HEK293 (cell line): Measurements from ENCODE around the gene CCDC38.
"Not testable (repeated sequence)": the region's sequence is repeated elsewhere in the genome, so short reads cannot be mapped to it uniquely, and the experiment has no call there.

Source experiments
- CTCF ChIA-PET: fragments of 350-600 bp; formaldehyde crosslinking; extraction: SDS; loops from one replicate; lab custom pipeline; 2021; ENCODE audit warnings: antibody characterized with exemption; lab: Yijun Ruan, JAX
- POLR2A ChIA-PET: fragments of 300-600 bp; formaldehyde crosslinking; extraction: SDS; loops from one replicate; lab custom pipeline; 2020; ENCODE audit warnings: antibody characterized with exemption, inconsistent platforms; lab: Yijun Ruan, JAX
- H3K27ac ChIP-seq: fragments of 200-500 bp; sonication (Bioruptor generic); 2 replicates; pipeline ENCODE4 v1.5.1; 2014; ENCODE audit warnings: low read depth, low read length, control low read depth, inconsistent platforms; ENCODE audit errors: extremely low read depth
- H3K36me3 ChIP-seq, 2 experiments: fragments of 200-500 bp in 1 of 2; sonication (Bioruptor generic) in 1 of 2; 1 replicate in 1 of 2; 2 replicates in 1 of 2; pipeline ENCODE4 v1.5.1; 2014 to 2017; ENCODE audit warnings: inconsistent platforms in 2 of 2, low read length in 2 of 2; ENCODE audit not compliant: control insufficient read depth in 2 of 2, insufficient read depth in 1 of 2
- H3K4me1 ChIP-seq: fragments of 200-500 bp; sonication (Bioruptor generic); 2 replicates; pipeline ENCODE4 v1.5.1; 2014; ENCODE audit warnings: mild to moderate bottlenecking, low read length, inconsistent platforms; ENCODE audit not compliant: control insufficient read depth, insufficient read depth
- H3K4me3 ChIP-seq: 2 replicates; pipeline ENCODE4 v1.5.1; 2011; ENCODE audit warnings: low read depth, mild to moderate bottlenecking, control low read depth, low read length, moderate library complexity
- H3K9me3 ChIP-seq: fragments of 200-500 bp; sonication (Bioruptor generic); 2 replicates; pipeline ENCODE4 v1.5.1; 2014; ENCODE audit warnings: low read depth, low read length, inconsistent platforms; ENCODE audit not compliant: control insufficient read depth, insufficient read depth
- BCL11A ChIP-seq: fragments of 450-650 bp; formaldehyde crosslinking; IDR thresholded peaks from 2 replicates; pipeline ENCODE4 v1.5.1; 2016; ENCODE audit warnings: low read depth, missing biosample characterization, missing genetic modification characterization
- FEZF1 ChIP-seq: fragments of 450-650 bp; formaldehyde crosslinking; IDR thresholded peaks from 2 replicates; pipeline ENCODE4 v1.5.1; 2016; ENCODE audit warnings: missing biosample characterization, missing genetic modification characterization
- GLI2 ChIP-seq: fragments of 450-650 bp; formaldehyde crosslinking; IDR thresholded peaks from 2 replicates; pipeline ENCODE4; 2017; ENCODE audit warnings: missing biosample characterization, missing genetic modification characterization, low read depth, borderline replicate concordance
- GLIS1 ChIP-seq: fragments of 450-650 bp; formaldehyde crosslinking; IDR thresholded peaks from 2 replicates; pipeline ENCODE4 v1.5.1; 2016; ENCODE audit warnings: missing biosample characterization, missing genetic modification characterization
- MYNN ChIP-seq: fragments of 450-650 bp; formaldehyde crosslinking; IDR thresholded peaks from 2 replicates; pipeline ENCODE4 v1.5.1; 2016; ENCODE audit warnings: missing biosample characterization, missing genetic modification characterization, borderline replicate concordance
- RBAK ChIP-seq: fragments of 450-650 bp; formaldehyde crosslinking; IDR thresholded peaks from 2 replicates; pipeline ENCODE4 v1.5.1; 2016; ENCODE audit warnings: missing biosample characterization, missing genetic modification characterization
- ZBTB10 ChIP-seq: fragments of 450-650 bp; formaldehyde crosslinking; IDR thresholded peaks from 2 replicates; pipeline ENCODE4 v1.5.1; 2016; ENCODE audit warnings: missing biosample characterization, missing genetic modification characterization
- ZFP37 ChIP-seq: fragments of 450-650 bp; formaldehyde crosslinking; IDR thresholded peaks from 2 replicates; pipeline ENCODE4 v1.5.1; 2016; ENCODE audit warnings: missing biosample characterization, missing genetic modification characterization
- ZNF174 ChIP-seq: fragments of 450-650 bp; formaldehyde crosslinking; IDR thresholded peaks from 2 replicates; pipeline ENCODE4 v1.5.0; 2017; ENCODE audit warnings: missing biosample characterization, mild to moderate bottlenecking, missing genetic modification characterization
- ZNF350 ChIP-seq: fragments of 450-650 bp; formaldehyde crosslinking; IDR thresholded peaks from 2 replicates; pipeline ENCODE4 v1.5.0; 2017; ENCODE audit warnings: missing biosample characterization, mild to moderate bottlenecking, missing genetic modification characterization
- ZNF362 ChIP-seq: fragments of 450-650 bp; formaldehyde crosslinking; IDR thresholded peaks from 2 replicates; pipeline ENCODE4 v1.5.1; 2016; ENCODE audit warnings: missing biosample characterization, missing genetic modification characterization
- ZNF416 ChIP-seq: fragments of 450-650 bp; formaldehyde crosslinking; IDR thresholded peaks from 2 replicates; pipeline ENCODE4 v1.5.1; 2016; ENCODE audit warnings: missing biosample characterization, missing genetic modification characterization
- ZNF426 ChIP-seq: fragments of 450-650 bp; formaldehyde crosslinking; IDR thresholded peaks from 2 replicates; pipeline ENCODE4 v1.5.1; 2017; ENCODE audit warnings: missing biosample characterization, missing genetic modification characterization, mild to moderate bottlenecking, inconsistent platforms, moderate library complexity
- ZNF600 ChIP-seq: fragments of 450-650 bp; formaldehyde crosslinking; IDR thresholded peaks from 2 replicates; pipeline ENCODE4 v1.5.1; 2016; ENCODE audit warnings: missing biosample characterization, missing genetic modification characterization
- ZNF664 ChIP-seq: fragments of 450-650 bp; formaldehyde crosslinking; IDR thresholded peaks from 2 replicates; pipeline ENCODE4 v1.5.1; 2016; ENCODE audit warnings: missing biosample characterization, missing genetic modification characterization
- ZNF701 ChIP-seq: fragments of 450-650 bp; formaldehyde crosslinking; IDR thresholded peaks from 2 replicates; pipeline ENCODE4 v1.5.1; 2016; ENCODE audit warnings: missing biosample characterization, missing genetic modification characterization
- ZSCAN16 ChIP-seq: fragments of 450-650 bp; formaldehyde crosslinking; IDR thresholded peaks from 2 replicates; pipeline ENCODE4 v1.5.1; 2016; ENCODE audit warnings: missing biosample characterization, missing genetic modification characterization
- TF ChIP-seq, protein P1 (sequence below): fragments of 450-650 bp; formaldehyde crosslinking; IDR thresholded peaks from 2 replicates; pipeline ENCODE4 v1.5.1; 2017; ENCODE audit warnings: missing biosample characterization, missing genetic modification characterization
- TF ChIP-seq, protein P2 (sequence below): IDR thresholded peaks from 2 replicates; pipeline ENCODE4 v1.6.1; 2011; ENCODE audit warnings: mild to moderate bottlenecking, low read depth, low read length, borderline replicate concordance
- TF ChIP-seq, protein P3 (sequence below): fragments of 450-650 bp; formaldehyde crosslinking; IDR thresholded peaks from 2 replicates; pipeline ENCODE4 v1.5.1; 2017; ENCODE audit warnings: missing biosample characterization, missing genetic modification characterization

The CCDC38 gene

GRCh38 chr12:95972832-95973456 is 30.5 kb upstream of the CCDC38 start (continued):
- TF ChIP-seq ZSCAN16 (tag by site-specific recombination) (no peak), BCL11A (tag by site-specific recombination) (no peak), ZNF701 (tag by site-specific recombination) (no peak), ZNF416 (tag by site-specific recombination) (no peak), FEZF1 (no peak), GLI2 (tag by site-specific recombination) (no peak)

- Histone ChIP-seq H3K9me3 (no peaks in the 10 kb centered on the region), H3K4me3 (no peak overlapping the region), H3K4me1 (no peaks in the 10 kb centered on the region), H3K27ac (no peak overlapping the region)
- CTCF ChIA-PET: no interaction called here
- POLR2A ChIA-PET: interaction anchor here (0.7 kb wide), 1 partner anchor 270 kb away, joined by 9 read pairs; no protein-coding TSS in a partner anchor
- TF ChIP-seq MYNN (tag by site-specific recombination) (no peak), ZNF426 (tag by site-specific recombination) (no peak), ZNF174 (no peak), ZNF600 (tag by site-specific recombination) (no peak), ZNF350 (tag by site-specific recombination) (no peak), GLIS1 (tag by site-specific recombination) (no peak), ZFP37 (tag by site-specific recombination) (no peak)
- TF ChIP-seq, protein P1, sequence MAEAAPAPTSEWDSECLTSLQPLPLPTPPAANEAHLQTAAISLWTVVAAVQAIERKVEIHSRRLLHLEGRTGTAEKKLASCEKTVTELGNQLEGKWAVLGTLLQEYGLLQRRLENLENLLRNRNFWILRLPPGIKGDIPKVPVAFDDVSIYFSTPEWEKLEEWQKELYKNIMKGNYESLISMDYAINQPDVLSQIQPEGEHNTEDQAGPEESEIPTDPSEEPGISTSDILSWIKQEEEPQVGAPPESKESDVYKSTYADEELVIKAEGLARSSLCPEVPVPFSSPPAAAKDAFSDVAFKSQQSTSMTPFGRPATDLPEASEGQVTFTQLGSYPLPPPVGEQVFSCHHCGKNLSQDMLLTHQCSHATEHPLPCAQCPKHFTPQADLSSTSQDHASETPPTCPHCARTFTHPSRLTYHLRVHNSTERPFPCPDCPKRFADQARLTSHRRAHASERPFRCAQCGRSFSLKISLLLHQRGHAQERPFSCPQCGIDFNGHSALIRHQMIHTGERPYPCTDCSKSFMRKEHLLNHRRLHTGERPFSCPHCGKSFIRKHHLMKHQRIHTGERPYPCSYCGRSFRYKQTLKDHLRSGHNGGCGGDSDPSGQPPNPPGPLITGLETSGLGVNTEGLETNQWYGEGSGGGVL (tag by site-specific recombination): no peak
- TF ChIP-seq, all 188 proteins: peak for 0
- H3K36me3 ChIP-seq: no peaks in the 10 kb centered on the region
Observed at GRCh38 chr12:95970905-95971304, 28.5 kb upstream of the CCDC38 start.

GRCh38 chr12:95969116-95969515 is 26.7 kb upstream of the CCDC38 start:
- POLR2A ChIA-PET, H3K4me3 ChIP-seq, H3K36me3 ChIP-seq, H3K4me1 ChIP-seq, H3K27ac ChIP-seq, H3K9me3 ChIP-seq, CTCF ChIA-PET: not testable (repeated sequence)

- ChIA-PET POLR2A (no interaction called here), CTCF (interaction anchor here (2.9 kb wide), 1 partner anchor 48 kb away, joined by 17 read pairs; no protein-coding TSS in a partner anchor)
- TF ChIP-seq ZNF362 (tag by site-specific recombination) (no peak), ZBTB10 (tag by site-specific recombination) (no peak), ZNF664 (tag by site-specific recombination) (no peak), RBAK (tag by site-specific recombination) (no peak)
- TF ChIP-seq, protein P2, sequence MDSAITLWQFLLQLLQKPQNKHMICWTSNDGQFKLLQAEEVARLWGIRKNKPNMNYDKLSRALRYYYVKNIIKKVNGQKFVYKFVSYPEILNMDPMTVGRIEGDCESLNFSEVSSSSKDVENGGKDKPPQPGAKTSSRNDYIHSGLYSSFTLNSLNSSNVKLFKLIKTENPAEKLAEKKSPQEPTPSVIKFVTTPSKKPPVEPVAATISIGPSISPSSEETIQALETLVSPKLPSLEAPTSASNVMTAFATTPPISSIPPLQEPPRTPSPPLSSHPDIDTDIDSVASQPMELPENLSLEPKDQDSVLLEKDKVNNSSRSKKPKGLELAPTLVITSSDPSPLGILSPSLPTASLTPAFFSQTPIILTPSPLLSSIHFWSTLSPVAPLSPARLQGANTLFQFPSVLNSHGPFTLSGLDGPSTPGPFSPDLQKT: no peak
- TF ChIP-seq, protein P3, sequence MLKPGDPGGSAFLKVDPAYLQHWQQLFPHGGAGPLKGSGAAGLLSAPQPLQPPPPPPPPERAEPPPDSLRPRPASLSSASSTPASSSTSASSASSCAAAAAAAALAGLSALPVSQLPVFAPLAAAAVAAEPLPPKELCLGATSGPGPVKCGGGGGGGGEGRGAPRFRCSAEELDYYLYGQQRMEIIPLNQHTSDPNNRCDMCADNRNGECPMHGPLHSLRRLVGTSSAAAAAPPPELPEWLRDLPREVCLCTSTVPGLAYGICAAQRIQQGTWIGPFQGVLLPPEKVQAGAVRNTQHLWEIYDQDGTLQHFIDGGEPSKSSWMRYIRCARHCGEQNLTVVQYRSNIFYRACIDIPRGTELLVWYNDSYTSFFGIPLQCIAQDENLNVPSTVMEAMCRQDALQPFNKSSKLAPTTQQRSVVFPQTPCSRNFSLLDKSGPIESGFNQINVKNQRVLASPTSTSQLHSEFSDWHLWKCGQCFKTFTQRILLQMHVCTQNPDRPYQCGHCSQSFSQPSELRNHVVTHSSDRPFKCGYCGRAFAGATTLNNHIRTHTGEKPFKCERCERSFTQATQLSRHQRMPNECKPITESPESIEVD: no peak
Observed at GRCh38 chr12:95967301-95967700, 24.9 kb upstream of the CCDC38 start.

More at GRCh38 chr12:95967301-95967700, 24.9 kb upstream of the CCDC38 start:
- Histone ChIP-seq H3K36me3 (no peaks in the 10 kb centered on the region), H3K4me3 (no peak overlapping the region), H3K4me1 (no peaks in the 10 kb centered on the region), H3K27ac (no peak overlapping the region), H3K9me3 (no peaks in the 10 kb centered on the region)
